GM21786 (cell line): ENCODE data around the gene KCNC1.

Source experiments
- ATAC-seq: cut with Tn5 transposase; IDR thresholded peaks from one replicate; pipeline ENCODE4 v1.9.1; 2021; ENCODE audit not compliant: unreplicated experiment

The KCNC1 gene

DNA sequence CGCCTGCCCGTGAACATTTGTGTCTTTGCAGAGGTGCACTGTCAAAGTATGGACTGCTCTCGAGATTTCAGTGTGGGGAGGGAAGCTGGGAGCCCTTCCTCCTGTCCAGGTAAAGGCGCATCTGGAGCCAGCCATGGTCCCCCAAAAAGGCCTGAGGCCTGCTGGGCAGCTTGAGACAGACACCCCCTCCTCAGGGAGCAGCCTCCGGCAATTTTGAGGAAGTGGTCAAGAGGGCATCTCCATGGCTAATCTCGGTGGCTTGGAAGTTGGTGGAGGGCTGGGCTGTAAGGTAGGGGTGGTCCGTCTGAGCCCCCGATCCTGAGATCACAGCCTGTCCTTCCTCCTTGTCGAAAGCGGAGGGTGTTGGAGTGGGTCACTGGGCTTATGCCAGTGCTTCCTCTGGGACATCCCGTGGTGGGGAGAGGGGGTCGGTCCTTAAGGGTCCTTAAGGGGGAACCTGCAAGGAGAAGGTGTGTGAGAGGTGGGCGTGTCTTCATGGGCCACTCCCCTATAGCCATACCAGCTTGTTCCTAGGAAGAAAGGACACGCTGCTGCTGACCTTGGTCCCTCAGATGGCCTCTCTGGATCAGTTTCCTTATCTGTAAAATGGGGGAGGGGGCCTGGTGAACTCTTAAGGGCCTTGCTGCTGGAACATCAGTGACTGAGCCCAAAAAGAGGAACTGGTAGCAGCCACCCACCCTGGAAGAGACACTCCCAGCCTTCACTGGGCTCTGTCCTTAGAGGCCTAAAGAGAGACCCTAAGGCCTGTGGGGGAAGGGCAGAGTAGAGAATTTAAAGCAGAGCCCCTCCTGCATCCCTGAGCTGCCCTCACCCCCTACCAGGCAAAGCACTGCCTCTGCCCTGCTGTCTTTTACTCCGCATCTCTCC is 2.6 kb downstream of the KCNC1 start:
- no peak for ATAC-seq

DNA sequence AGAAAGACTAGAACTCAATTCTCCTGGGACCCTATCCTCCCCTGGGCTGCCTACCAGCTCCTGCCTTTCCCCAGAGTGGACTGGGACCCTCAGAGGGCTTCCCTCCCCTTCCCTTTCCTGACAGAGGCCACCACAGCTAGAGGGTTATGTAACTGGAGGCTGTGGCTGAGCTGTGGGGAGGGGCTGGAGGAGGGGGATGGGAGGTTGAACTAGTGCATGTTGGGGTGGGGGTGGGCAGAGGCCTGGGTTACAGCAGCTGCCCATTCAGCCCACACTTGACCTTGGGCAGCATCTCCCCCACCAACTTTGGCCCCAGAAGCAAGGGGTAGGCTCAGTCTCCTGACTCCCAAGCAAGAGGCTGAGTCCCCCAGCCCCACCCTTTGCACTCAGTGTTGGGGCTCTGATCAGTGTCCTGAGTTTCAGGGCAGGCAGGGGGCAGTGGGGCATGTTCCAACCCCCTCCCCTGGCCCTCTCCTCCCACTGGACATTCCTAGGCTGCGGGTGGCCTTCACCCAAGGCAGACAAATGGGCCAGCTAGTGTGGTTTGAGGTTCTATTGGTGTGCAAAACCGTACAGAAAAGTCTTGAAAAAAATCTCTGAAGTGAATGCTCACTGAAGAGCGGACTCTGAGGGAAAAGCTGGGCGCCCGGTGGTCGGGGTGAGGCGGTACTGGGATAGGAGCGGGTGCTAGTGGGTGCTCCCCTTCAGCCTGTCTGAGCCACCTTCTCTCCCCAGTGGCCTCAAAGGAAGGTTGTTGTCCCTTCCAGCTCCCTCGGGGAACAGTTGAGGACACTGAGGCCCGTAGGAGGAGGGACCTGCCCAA is 3.8 kb downstream of the KCNC1 start:
- ATAC-seq = no peak

DNA sequence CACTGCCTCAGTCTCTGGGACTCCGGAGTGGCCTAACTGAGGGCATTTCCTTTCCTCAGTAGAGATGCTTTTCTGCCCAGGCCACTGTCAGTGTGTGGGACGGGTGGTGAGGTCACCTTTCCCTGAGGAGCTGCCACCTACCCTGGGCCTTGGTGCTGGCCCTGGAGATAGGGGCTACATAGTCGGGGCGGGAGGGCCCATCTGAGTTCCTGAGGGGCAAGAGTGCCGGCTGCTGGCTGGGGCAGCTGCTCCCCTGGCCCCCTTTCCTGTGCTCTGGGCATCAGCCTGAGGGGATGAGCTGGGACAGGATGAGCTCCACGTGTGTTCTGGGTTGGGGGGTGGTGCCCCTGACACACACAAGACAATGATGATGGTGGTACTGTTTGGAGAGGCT is 5.4 kb downstream of the KCNC1 start:
- no peak for ATAC-seq

DNA sequence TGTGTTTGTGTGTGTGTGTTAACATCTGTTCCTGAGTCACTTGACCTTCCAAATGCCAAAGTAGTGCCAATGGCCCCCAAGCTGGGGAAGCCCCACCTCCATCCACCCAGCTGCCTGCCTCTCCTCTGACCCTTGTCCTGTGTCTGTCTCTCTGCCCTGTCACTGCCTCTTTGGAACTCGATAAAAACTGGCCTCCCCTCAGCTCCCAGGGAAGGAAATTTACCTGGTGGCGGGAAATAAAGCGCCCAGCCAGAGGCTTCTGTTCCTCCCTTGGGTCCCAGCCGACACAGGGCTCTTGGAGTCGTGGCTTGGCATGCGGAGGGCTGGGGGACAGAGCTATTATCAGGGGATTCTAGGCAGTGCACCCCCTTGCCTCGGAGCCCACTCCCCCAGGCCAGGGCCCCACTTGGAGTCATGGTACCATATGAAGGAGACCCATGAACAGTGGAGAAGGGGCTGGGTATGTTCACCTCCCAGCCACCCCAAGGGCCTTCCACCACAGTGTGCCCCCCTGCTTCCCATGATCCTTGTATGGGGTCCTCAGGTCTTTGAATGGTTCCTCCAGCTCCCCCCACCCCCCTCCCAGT is 6.2 kb downstream of the KCNC1 start:
- ATAC-seq = no peak

DNA sequence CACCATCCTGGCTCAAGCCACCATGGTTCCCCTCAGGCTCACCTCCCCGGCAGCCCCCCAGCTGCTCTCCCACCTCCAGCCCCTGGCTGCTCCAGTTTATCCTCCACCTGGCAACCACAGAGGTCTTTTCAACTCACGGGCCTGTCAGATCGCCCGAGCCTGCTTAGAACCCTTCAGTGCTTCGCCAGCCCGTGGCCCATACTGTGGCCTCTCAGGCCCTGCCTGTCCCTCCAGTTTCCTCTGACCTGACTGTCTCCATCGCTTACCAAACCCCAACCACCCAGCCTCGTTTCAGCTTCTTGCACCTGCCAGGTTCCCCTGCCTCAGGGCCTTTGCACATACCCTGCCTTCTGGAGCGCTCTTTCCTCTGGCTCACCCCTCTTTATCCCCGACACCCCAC is 6.9 kb downstream of the KCNC1 start:
- ATAC-seq = no peak

DNA sequence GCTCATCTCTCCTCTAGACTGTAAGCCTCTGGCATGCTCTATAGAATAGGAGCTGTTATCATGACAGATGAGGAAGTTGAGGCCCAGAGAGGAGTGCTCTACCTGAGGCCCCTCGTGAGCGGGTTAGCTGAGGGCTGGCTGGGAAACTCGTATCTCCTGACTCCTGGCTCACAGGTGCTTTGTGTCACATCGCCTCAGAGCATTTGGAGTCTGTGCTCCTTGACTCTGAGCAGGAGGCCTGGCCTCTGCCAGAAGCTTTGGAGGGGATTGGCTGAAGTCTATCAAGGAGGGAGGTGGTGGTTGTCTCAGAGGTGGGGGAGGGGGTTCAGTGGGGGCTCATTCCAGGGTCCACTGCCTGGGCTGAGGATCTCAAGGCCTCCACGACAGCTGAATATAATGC is 7.4 kb downstream of the KCNC1 start:
- no peak for ATAC-seq

DNA sequence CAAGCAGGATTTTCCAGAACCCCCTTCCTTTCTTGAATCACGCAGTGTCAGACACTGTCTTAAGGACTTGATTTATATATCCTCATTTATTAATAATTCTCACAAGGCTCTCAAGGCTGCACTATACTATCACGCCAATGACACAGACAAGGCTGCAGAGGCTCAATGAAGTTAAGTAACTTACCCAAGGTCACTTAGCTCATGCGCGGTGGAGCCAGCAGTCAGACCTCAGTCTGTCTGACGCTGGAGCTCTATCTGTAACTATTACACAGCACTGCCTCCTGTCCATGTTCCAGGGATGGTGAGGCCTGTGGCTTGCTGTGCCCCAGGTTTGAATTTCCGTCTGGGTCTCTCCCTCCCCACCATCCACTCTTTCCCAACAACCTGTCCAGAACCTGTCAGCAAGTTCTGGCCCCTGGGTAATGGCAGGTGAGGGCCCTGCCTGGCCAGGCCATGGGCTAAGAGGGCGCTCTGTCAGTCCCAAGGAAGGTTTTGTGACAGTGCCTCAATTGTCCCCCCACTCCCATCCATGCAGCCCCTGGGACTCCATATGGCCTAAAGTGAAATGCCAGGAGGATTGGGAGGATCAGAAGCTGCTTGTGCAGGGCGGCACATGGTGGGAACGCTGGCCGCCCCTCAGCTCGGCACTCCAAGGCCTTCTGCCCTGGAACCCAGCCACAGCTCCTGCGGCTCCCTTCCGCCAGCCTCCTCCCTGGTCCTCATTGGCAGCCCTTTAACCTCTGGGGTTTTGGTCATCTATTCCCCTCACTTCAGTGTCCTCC is 8.6 kb downstream of the KCNC1 start:
- no peak for ATAC-seq

DNA sequence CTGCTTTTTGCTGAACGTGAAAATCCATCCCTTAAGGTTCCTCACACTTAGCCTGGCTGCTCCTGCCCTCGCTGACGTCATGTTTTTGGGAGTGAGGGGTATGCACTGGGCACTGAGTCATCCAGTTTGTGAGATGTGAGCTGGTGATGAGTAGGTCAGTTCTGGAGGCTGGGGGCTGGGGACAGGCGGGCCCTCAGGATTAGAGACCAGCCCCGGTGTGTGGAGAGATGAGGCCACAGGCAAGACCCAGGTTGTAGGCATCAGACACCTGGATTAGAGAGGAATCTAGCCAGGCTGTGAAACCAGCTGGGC is 9.2 kb downstream of the KCNC1 start:
- ATAC-seq = no peak

DNA sequence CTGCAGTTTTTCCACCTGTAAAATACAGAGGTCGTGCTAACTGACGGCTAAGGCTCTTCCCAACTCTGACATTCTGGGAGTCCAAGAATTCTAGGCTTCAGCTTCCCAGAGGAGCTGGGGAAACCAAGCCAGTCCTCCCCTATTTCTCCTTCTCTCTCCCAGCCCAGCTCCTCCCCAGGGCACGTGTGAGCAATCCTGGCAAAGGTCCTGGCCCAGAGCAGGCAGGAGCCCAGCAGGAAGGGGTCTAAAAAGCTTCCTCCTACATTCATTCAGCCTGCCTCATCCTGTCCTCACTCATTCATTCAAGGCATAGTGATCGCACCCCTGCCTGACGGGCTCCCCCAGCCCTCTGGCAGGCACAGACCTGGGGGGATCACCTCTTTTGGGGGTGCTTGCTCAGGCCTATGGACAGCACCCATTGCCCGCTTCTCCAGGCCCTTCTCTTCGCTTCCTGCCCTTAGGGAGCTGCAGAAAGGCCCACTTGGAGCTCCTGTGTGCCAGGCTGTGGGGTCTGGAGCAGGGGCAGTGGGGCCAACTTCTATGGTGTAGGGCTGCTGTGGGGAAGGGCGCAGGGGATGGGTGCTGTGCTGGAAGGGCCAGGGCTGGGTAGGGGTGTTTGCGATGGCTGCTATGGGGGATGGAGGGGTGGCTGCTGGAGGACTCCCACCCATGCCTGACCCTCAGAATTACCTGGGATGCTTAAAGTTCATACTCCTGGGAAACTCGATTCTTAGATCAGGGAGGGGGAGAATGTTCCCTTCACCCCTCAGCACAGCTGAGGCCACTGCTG is 9.8 kb downstream of the KCNC1 start:
- no peak for ATAC-seq

DNA sequence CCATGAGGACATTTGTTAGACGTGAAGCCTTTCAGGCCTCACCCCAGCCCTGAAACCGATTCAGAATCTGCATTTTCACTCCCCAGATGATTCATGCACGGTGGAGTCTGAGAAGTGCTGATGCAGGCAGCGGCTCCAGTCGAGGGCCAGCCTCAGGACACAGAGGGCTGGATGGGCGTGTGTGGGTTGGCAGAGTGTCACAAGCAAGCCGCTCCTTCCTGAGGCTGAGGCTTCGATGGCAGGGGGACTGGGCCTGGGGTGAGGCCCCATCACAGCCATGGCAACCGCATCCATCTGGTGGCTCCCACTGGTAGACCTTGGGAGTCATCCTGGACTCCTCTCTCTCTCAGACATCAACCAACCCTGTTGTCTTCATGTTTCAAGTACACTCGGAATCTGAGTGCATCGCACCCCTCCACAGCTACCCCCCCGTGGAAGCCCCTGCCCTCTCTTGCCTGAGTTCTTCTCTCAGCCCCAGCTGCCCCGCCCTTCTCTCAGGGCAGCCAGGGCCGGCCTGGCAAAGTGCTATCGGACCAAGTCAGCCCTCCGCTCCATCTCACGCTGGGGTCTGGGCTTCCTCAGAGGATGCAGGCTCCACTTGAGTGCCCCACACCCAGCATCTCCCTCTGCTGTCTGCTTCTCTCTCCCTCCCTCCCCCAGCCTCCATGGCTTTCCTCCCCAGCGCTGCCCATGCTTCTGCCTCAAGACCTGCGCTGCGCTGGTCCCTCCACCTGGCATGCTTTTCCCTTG is 10.6 kb downstream of the KCNC1 start:
- no peak for ATAC-seq

DNA sequence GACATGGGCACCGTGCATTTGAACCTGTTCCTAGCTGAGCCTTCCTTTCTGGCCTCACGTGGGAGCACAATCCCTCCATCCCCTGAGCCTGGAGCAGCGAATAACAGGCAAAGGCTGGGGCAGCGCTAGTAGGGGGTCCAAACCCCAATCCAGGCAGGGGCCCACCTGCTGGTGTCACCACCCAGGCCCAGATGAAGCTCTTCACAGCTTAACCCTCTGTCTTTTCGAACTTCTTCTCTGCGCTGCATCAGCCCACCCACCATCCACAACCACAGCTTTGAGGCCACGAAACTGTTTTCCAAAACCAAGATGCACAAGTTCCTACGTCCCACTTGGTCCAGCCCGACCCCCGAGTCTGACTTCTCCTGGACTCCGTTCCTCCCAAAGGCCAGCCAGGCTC is 11.5 kb downstream of the KCNC1 start:
- no peak for ATAC-seq

DNA sequence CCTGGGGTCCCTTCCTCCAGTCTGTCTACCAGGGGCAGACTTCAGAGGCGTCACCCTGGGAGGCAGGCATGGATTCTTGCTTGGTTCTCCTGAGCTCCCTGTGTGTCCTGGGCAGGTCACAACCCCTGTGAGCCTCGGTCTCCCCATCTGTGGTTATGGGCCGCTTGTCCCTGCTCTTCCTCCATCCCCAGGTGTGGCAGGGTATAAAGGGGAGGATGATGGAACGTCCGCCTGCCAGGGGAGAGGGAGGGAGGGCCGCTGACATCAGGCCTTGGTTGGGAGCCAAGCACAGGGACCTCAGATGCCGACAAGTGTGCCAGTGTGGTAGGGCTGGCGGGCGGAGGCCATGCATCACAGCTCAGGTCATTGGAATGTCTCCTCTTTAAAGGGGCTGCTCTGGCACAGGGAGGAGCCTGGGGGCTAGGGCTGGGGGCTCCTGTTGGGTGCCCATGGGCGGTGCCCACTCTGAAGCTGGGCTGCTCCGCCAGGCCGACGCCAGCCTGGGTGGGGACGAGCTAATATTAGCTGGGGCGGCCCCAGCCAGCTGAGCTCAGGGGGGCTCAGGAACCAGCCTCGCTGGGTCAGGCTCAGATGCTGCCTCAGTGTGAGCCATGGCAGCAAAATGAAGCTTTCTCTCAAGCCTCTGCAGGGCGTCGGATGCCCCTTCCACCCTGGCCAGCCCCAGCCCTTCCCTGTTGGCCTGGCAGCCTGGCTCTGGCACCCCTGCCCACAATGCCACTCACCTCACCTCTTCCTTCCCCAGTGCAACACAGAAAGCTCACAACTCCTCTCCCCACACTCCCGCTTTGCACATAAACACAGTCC is 12.8 kb downstream of the KCNC1 start:
- ATAC-seq = no peak

DNA sequence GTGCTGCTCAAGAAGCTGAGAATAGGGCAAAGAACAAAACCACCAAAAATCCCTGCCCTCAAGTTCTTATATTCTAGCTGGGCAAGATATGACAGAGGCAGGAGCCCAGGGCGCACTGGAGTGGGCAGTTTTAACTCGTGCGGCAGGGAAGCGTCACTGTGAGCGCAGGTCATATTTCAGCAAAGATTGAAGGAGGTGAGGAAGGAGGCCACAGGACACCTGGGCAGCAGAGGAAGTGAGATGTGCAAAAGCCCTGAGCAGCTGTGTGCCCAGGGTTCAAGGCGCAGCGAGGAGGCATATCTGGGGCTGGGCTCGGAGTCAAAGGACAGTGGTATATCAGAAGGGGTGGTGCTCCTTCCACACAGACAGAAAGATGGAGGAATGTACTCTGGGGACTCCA is 13.5 kb downstream of the KCNC1 start:
- no peak for ATAC-seq

DNA sequence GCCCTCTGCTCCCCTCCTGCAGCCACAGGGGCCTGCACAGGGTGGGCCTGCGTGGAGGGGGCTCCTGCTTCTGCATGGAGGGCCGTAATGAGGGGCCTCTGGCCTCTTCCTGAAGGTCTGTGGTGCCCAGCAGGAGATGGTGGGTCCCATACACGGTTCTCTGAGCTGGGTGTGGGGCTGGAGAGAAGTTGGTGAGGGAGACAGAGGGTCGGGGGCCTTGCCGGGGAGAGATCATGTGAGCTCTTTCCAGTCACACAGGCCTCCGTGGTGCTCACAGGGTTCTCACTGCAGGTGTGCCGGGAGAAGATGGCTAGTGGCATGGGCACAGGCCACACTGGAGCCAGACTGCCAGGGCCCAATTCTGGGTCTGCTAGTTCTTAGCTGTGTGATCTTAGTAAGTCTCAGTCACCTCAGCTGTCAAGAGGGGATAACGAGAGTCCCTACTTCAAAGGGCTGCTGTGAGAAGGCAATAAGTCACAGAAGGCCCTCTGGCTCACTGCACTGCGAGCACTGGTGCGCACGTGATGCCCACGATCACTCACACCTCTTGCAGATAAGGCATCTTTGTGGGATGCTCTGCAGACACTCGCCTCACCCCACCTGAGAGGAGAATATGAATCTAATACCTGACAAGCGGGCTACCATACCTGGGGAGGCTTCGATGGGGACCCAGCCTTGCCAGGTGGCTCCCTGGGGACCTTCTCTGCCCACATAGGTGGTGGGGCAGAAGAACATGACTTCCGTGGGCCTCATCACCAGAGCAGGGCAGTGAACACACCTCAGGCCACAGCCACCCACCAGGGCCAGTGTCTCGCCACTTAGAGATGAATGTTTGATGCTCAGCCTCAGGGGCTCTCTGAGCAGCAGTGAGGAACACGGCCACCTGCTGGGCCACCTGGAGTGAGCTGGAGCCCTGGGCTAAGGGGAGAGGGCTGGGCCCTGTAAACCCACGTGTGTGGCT is 14.5 kb downstream of the KCNC1 start:
- no peak for ATAC-seq

DNA sequence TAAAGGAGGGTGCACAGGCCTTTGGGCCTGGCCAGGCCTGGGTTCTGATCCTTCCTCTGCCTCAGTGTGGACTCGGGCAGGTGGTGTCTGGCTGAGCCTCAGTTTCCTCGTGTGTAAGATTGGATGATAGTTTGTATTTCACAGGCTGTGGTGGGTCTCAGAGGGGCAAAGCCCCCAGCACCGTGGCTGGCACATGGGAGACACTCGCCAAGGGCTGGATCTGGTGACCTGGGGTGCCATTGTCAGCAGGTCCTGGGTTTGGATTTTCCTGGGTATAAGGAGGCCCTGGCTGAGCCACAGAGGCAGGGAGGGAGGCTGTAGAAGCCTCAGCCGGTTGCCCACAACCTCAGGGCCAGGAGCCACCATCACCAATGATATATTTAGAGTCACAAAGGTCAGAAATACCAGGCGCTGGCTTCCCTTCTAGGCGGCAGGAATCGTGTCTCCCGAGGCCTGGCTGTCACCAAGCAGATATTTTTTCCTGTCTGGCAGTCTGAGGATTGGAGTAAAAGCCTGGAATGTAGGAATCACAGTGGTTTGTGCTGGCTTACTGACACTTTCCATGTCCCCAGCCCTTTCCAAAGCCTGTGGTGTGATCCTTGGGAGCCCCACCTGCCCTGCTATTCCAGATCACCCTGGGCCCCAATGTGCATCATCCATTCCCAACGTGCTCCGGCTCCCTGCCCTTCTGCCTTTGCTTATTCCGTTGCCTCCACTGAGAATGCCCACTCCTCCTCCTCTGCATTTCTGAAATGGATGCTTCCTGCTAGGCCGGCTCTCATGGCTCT is 15.6 kb downstream of the KCNC1 start:
- ATAC-seq = no peak

DNA sequence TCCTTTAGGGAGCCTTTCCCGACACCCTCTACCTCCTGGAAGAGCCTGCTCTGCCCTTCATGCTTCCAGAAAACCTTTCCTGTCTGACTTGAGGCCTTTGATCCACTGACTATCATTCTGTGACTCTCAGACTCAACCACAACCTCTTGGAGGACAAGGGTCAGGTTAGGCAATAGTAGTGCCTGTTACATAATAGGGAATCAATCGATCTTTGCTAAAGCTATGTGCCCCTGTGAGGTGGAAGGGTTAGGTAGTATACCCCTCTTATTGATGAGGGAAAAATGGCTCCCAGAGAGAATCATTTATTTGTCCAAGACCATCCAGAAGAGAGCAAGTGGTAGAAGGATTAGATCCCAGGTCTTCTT is 16.2 kb downstream of the KCNC1 start:
- no peak for ATAC-seq

DNA sequence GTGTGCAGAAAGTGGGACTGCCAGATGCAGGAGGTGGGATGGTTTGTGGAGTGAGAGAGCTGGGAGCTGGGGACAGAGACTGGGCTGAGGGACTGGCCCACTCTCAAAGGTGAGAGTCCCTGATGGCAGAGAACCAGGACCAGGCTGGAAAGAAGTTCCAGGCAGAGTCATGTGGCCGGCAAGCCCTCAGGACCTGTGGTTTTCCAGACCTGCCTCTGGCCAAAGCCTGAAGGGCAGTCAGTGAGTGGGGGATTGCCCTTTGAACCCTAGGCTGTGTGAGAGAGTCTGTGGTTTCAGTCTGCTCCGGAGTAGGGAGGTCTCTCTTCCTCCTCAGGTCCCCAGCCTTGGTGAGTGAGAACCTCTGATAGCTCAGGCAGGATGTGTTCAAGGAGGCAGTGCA is 17.0 kb downstream of the KCNC1 start:
- no peak for ATAC-seq
